ENCODE data around the gene SKAP1.

DNA sequence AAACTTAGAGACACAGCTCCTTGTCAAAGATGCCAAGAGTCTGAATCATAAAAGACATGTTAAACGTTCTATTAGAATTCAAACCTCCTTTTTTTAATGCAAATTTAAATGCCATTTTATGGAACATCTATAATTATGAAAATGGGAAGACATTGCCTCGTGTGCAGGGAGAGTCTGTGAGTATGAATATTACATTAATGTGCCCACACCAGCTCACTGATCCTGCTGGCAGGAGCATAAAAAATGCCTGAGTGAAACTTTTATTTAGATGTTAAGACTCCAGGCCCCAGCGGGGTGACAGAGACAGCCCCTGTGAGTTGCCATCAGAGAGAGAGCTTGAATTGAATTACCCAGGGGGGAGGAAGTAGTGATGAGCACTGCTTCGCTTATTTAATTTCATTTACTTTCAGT is 237.7 kb downstream of the SKAP1 start:
- TF ChIP-seq POLR2AphosphoS5 (IDR thresholded peaks at IDR 0.05; ENCODE audit: low read depth) (no peak), JUNB (IDR thresholded peaks at IDR 0.05; ENCODE audit: unreplicated experiment) (no peak), CTCF (conservative IDR thresholded peaks at IDR 0.05; ENCODE audit: low read depth in 2 of 2) (no peak), EZH2phosphoT487 (IDR thresholded peaks at IDR 0.05; ENCODE audit: unreplicated experiment) (no peak)

Measured in GM23338 (cell line).